K562 (cell line): ENCODE results near the gene CLIP1. TPM values are rescaled to one million over a fixed set of nuclear protein-coding genes. Genes with fewer than 3 reads are reported as not detected.

Experiments used
- CHD1 ChIP-seq: fragments of 200-600 bp; sonication (generic); IDR thresholded peaks from one replicate; pipeline ENCODE4 v1.6.1; 2012; ENCODE audit warnings: mild to moderate bottlenecking, moderate library complexity, low read length, inconsistent platforms
- NFIC ChIP-seq: fragments of 450-650 bp; IDR thresholded peaks from 2 replicates; pipeline ENCODE4 v1.6.1; 2017; ENCODE audit warnings: mild to moderate bottlenecking, inconsistent platforms
- NUFIP1 ChIP-seq: fragments of 450-650 bp; IDR thresholded peaks from 2 replicates; pipeline ENCODE4 v1.6.1; 2018; ENCODE audit not compliant: partially characterized antibody
- PHF20 ChIP-seq: fragments of 450-650 bp; IDR thresholded peaks from 2 replicates; pipeline ENCODE4 v1.6.1; 2018; ENCODE audit not compliant: partially characterized antibody
- PRMT5 ChIP-seq: sonication (generic); formaldehyde crosslinking; IDR thresholded peaks from 2 replicates; pipeline ENCODE4 v1.5.0; 2020; ENCODE audit warnings: missing genetic modification reagents
- RNF2 ChIP-seq: sonication (generic); IDR thresholded peaks from 2 replicates; pipeline ENCODE4 v1.6.1; 2016
- SUPT5H ChIP-seq: fragments of 450-650 bp; IDR thresholded peaks from 2 replicates; pipeline ENCODE4 v1.6.1; 2016
- TCF7L2 ChIP-seq: fragments of 150-350 bp; IDR thresholded peaks from 2 replicates; pipeline ENCODE4 v1.6.1; 2016; ENCODE audit warnings: low read depth, mild to moderate bottlenecking, low read length, moderate library complexity
- ZNF174 ChIP-seq: fragments of 250-450 bp; sonication (Bioruptor Pico); IDR thresholded peaks from 2 replicates; pipeline ENCODE4 v1.4.0; 2020; ENCODE audit warnings: mild to moderate bottlenecking
- polyA plus RNA-seq, 8 experiments: library from polyadenylated mRNA; depleted of rRNA in 4 of 8; stranded (reverse) in 5 of 8; unstranded in 3 of 8; fragments of >200 nt; fragmentation: Nextera tagmentation in 2 of 8; fragmentation: Illumina TruSeq in 1 of 8; extraction: Ambion mirVana in 2 of 8; extraction: Trizol in 1 of 8; gene quantifications; 2 replicates each; pipeline versions ENCODE4 v1.2.1 to v1.2.3, GENCODE V29; 2011 to 2014; ENCODE audit warnings: inconsistent platforms in 1 of 8, missing spikeins in 1 of 8
- total RNA-seq, 7 experiments: library from RNA; depleted of rRNA in 6 of 7; stranded (reverse); fragments of >200 nt in 6 of 7; fragmentation: Illumina TruSeq in 2 of 7; extraction: Trizol in 2 of 7; gene quantifications; 2 replicates each; pipeline versions ENCODE4 v1.2.1 to v1.2.3, GENCODE V29; 2011 to 2021; ENCODE audit warnings: low replicate concordance in 1 of 7
- TF ChIP-seq, protein P1 (sequence below), 2 experiments: fragments of 450-650 bp; formaldehyde crosslinking in 1 of 2; IDR thresholded peaks; 2 replicates each; pipeline versions ENCODE4 v1.4.0 to v1.6.1; 2014 to 2020; ENCODE audit warnings: mild to moderate bottlenecking in 2 of 2, borderline replicate concordance in 1 of 2, low read depth in 1 of 2
- TF ChIP-seq, protein P2 (sequence below), 2 experiments: fragments of 250-450 bp in 1 of 2; fragments of 450-650 bp in 1 of 2; sonication (Bioruptor Pico) in 1 of 2; IDR thresholded peaks; 2 replicates each; pipeline versions ENCODE4 v1.6.1 to v1.8.0; 2016 to 2021; ENCODE audit warnings: mild to moderate bottlenecking in 2 of 2, moderate library complexity in 2 of 2, missing compliant biosample characterization in 1 of 2, missing genetic modification characterization in 1 of 2
- TF ChIP-seq, protein P3 (sequence below): fragments of 450-650 bp; IDR thresholded peaks from 2 replicates; pipeline ENCODE4 v1.6.1; 2016

CLIP1 gene
- total and polyA plus RNA-seq, 9 of the 15 experiments (the other 6 are each of a cell fraction or from before 2014, with no cell fraction given): 5.8 to 33.9 (median 27.6) TPM

DNA sequence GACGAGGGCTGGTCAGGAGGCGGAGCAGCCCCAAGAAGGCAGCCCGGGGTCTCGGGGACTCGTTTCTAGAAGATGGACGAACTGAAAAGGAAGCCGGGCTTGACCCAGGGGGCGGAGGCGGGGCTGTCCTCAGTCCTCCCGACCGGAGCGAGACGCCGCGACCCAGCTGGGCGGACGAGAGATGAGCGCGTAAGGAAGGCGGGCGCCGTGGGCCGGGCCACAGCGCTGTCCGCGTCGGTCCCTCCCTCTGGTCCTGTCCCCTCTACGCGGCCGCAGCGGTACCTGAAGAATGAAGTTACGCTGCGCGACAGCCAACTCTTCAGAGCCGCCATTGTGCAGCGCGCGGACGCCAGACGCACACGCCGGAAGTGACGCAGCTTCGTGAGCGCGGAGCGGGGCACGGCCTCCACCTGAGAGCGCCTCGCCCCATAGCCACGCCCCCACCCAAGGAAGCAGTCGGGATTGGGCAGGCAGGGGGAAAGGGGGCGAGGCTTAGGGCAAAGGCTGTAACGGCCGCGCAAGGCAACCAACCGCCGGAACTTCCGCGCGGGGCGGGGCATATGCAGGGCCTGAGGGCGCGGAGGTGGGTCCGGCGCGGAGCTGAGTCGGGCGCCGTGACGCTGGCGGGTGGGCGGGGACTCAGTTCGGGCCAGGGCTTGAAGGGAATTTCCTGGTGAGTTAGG lies 196.6 kb downstream of the CLIP1 start, which contains the start of gene DIABLO (continued):
- TF ChIP-seq, protein P1, sequence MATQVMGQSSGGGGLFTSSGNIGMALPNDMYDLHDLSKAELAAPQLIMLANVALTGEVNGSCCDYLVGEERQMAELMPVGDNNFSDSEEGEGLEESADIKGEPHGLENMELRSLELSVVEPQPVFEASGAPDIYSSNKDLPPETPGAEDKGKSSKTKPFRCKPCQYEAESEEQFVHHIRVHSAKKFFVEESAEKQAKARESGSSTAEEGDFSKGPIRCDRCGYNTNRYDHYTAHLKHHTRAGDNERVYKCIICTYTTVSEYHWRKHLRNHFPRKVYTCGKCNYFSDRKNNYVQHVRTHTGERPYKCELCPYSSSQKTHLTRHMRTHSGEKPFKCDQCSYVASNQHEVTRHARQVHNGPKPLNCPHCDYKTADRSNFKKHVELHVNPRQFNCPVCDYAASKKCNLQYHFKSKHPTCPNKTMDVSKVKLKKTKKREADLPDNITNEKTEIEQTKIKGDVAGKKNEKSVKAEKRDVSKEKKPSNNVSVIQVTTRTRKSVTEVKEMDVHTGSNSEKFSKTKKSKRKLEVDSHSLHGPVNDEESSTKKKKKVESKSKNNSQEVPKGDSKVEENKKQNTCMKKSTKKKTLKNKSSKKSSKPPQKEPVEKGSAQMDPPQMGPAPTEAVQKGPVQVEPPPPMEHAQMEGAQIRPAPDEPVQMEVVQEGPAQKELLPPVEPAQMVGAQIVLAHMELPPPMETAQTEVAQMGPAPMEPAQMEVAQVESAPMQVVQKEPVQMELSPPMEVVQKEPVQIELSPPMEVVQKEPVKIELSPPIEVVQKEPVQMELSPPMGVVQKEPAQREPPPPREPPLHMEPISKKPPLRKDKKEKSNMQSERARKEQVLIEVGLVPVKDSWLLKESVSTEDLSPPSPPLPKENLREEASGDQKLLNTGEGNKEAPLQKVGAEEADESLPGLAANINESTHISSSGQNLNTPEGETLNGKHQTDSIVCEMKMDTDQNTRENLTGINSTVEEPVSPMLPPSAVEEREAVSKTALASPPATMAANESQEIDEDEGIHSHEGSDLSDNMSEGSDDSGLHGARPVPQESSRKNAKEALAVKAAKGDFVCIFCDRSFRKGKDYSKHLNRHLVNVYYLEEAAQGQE (IDR thresholded peaks at IDR 0.05; ENCODE audit: borderline replicate concordance): no peak
- TF ChIP-seq, protein P1 (CRISPR knock-in tag; IDR thresholded peaks at IDR 0.05; ENCODE audit: low read depth): peak; percentile 73; the same call in 1 of the 2 replicates
- TF ChIP-seq NUFIP1 (no peak), TCF7L2 (no peak), NFIC (peak; percentile 19; the same call in 1 of the 2 replicates), CHD1 (peak; percentile 48), PRMT5 (CRISPR knock-in tag) (no peak), RNF2 (no peak), SUPT5H (peak; percentile 98), PHF20 (peak; percentile 90), ZNF174 (CRISPR knock-in tag) (no peak)
- TF ChIP-seq, protein P2, sequence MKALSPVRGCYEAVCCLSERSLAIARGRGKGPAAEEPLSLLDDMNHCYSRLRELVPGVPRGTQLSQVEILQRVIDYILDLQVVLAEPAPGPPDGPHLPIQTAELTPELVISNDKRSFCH (CRISPR knock-in tag; IDR thresholded peaks at IDR 0.05): no peak
- TF ChIP-seq, protein P2 (tag; IDR thresholded peaks at IDR 0.05): peak; percentile 16; the same call in 1 of the 2 replicates
- TF ChIP-seq, protein P3, sequence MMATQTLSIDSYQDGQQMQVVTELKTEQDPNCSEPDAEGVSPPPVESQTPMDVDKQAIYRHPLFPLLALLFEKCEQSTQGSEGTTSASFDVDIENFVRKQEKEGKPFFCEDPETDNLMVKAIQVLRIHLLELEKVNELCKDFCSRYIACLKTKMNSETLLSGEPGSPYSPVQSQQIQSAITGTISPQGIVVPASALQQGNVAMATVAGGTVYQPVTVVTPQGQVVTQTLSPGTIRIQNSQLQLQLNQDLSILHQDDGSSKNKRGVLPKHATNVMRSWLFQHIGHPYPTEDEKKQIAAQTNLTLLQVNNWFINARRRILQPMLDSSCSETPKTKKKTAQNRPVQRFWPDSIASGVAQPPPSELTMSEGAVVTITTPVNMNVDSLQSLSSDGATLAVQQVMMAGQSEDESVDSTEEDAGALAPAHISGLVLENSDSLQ: peak; percentile 88
- TF ChIP-seq, all 486 proteins: peak for 120
